Left lobe of liver (tissue), 2 donors: ENCODE measurements around the gene SH3BGRL2. TPM values are rescaled to one million over a fixed set of nuclear protein-coding genes. Genes with fewer than 3 reads are reported as not detected.
A peak's percentile ranks its signal among the peaks of the same experiment; 100 is the strongest.
"Not testable (repeated sequence)": the region's sequence is repeated elsewhere in the genome, so short reads cannot be mapped to it uniquely, and the experiment has no call there.

ENCODE experiments used
- ATAC-seq: fragments of 200-7000 bp; cut with Tn5 transposase; one replicate; pipeline ENCODE4 v1.9.1; 2020; ENCODE audit warnings: mild to moderate bottlenecking, moderate library complexity
- DNase-seq: peaks from one replicate; pipeline ENCODE4 v3.0.0-alpha.2; 2020; ENCODE audit warnings: low spot score
- total RNA-seq: library from RNA; stranded (reverse); gene quantifications from one replicate; pipeline ENCODE4 v1.2.1, GENCODE V29; 2021
- donor health status: DM: no; HTN: no; CAD: no; lungs with moderate emphysema.
- donor health status: DM: no; HTN: yes; CAD: no.

The SH3BGRL2 gene
- total RNA-seq, 1 donor from 2014 or later = 30.3 TPM

GRCh38 chr6:79613912-79614311, 17.2 kb upstream of the SH3BGRL2 start:
- DNase-seq = no peak
- ATAC-seq = no peak

GRCh38 chr6:79614326-79615305, 16.5 kb upstream of the SH3BGRL2 start:
- DNase-seq (no peak), ATAC-seq (peak; percentile 30)

GRCh38 chr6:79617518-79617941, 13.6 kb upstream of the SH3BGRL2 start:
- ATAC-seq (peak; percentile 79), DNase-seq (no peak)

- ATAC-seq, DNase-seq: not testable (repeated sequence)
These were observed 12.7 kb upstream of the SH3BGRL2 start for GRCh38 chr6:79618425-79618824.

GRCh38 chr6:79621579-79621978, 9.6 kb upstream of the SH3BGRL2 start:
- DNase-seq (no peak), ATAC-seq (no peak)

- peak; percentile 35 for ATAC-seq
- no peak for DNase-seq
These were observed 8.8 kb upstream of the SH3BGRL2 start for GRCh38 chr6:79622364-79622763.

GRCh38 chr6:79623106-79623505, 8.0 kb upstream of the SH3BGRL2 start:
- no peak for ATAC-seq
- DNase-seq = no peak

GRCh38 chr6:79625746-79626145, 5.4 kb upstream of the SH3BGRL2 start:
- no peak for DNase-seq
- no peak for ATAC-seq

- no peak for ATAC-seq
These were observed 4.3 kb upstream of the SH3BGRL2 start for GRCh38 chr6:79626811-79627210.

GRCh38 chr6:79627422-79627821, 3.7 kb upstream of the SH3BGRL2 start:
- DNase-seq (no peak), ATAC-seq (no peak)

More at GRCh38 chr6:79626811-79627210, 4.3 kb upstream of the SH3BGRL2 start:
- DNase-seq = no peak

- ATAC-seq = peak; percentile 40
- DNase-seq = no peak
These were observed 2.5 kb upstream of the SH3BGRL2 start for GRCh38 chr6:79628466-79629288.

GRCh38 chr6:79630380-79630882, 698 bp upstream of the SH3BGRL2 start:
- no peak for ATAC-seq
- no peak for DNase-seq

- DNase-seq (no peak), ATAC-seq (peak; percentile 40)
These were observed 604 bp downstream of the SH3BGRL2 start for GRCh38 chr6:79631693-79632172.

- no peak for DNase-seq
- ATAC-seq = no peak
These were observed 1.5 kb downstream of the SH3BGRL2 start for GRCh38 chr6:79632580-79632979.

- ATAC-seq (no peak), DNase-seq (no peak)
These were observed 3.5 kb downstream of the SH3BGRL2 start for GRCh38 chr6:79634491-79635231.

GRCh38 chr6:79635232-79635543, 4.1 kb downstream of the SH3BGRL2 start:
- no peak for ATAC-seq
- no peak for DNase-seq

- ATAC-seq = no peak
- no peak for DNase-seq
These were observed 5.5 kb downstream of the SH3BGRL2 start for GRCh38 chr6:79636673-79637072.

GRCh38 chr6:79640146-79641111, 9.3 kb downstream of the SH3BGRL2 start:
- DNase-seq (no peak), ATAC-seq (peak; percentile 38)

- DNase-seq (no peak), ATAC-seq (peak; percentile 26)
These were observed 14.9 kb downstream of the SH3BGRL2 start for GRCh38 chr6:79646006-79646405.
